ENCODE data around the gene MLLT1. TPM values are rescaled to one million over a fixed set of nuclear protein-coding genes. Genes with fewer than 3 reads are reported as not detected.

The MLLT1 gene
- total RNA-seq, 4 donors from 2014 or later, result 13.9 to 37.7 (median 24.4) TPM

- TF ChIP-seq CTCF (IDR thresholded peaks at IDR 0.05 in 4 of 5, conservative IDR thresholded peaks at IDR 0.05 in 1 of 5), result no peak
- no peak for TF ChIP-seq POLR2A (IDR thresholded peaks at IDR 0.05)
- H3K36me3 ChIP-seq, result peaks cover 0 to 24% of the 10 kb centered on the region in 2 donors
- H3K4me3 ChIP-seq, result no peak overlapping the region
- ATAC-seq (no peak), DNase-seq (no peak)
- no peaks in the 10 kb centered on the region for H3K9me3 ChIP-seq
- H3K27ac ChIP-seq, result no peak overlapping the region
- no peaks in the 10 kb centered on the region for H3K27me3 ChIP-seq
- intact Hi-C loops (cut with DNase I; ENCODE audit: low total_unique reads), result loop anchor here (10.0 kb wide), 1 partner anchor 211 kb away; the partner anchor contains the start of gene KHSRP
- peaks cover 4 to 9% of the 10 kb centered on the region in 2 donors for H3K4me1 ChIP-seq
- in situ Hi-C loops (cut with MboI; ENCODE audit: low sequenced_read_pairs in 4 of 4), result no loop called here
These were observed 65.8 kb downstream of the MLLT1 start for GRCh38 chr19:6213696-6214641.

- Histone ChIP-seq H3K36me3 (peaks cover 0 to 24% of the 10 kb centered on the region in 2 donors), H3K27me3 (no peaks in the 10 kb centered on the region), H3K9me3 (no peaks in the 10 kb centered on the region), H3K4me3 (no peak overlapping the region), H3K27ac (no peak overlapping the region), H3K4me1 (peaks cover 0 to 1% of the 10 kb centered on the region in 2 donors)
- ATAC-seq (no peak), DNase-seq (no peak)
- in situ Hi-C loops (cut with MboI; ENCODE audit: low sequenced_read_pairs in 4 of 4), result no loop called here
- TF ChIP-seq POLR2A (IDR thresholded peaks at IDR 0.05) (no peak), CTCF (IDR thresholded peaks at IDR 0.05 in 4 of 5, conservative IDR thresholded peaks at IDR 0.05 in 1 of 5) (no peak)
- intact Hi-C loops (cut with DNase I; ENCODE audit: low total_unique reads), result loop anchor here (10.0 kb wide), 1 partner anchor 212 kb away; the partner anchor contains the start of gene KHSRP
These were observed 66.5 kb downstream of the MLLT1 start for GRCh38 chr19:6213266-6213595.

- Histone ChIP-seq H3K4me3 (no peak overlapping the region), H3K27me3 (no peaks in the 10 kb centered on the region), H3K4me1 (no peaks in the 10 kb centered on the region), H3K9me3 (no peaks in the 10 kb centered on the region), H3K27ac (no peak overlapping the region), H3K36me3 (peaks cover 0 to 22% of the 10 kb centered on the region in 2 donors)
- in situ Hi-C loops (cut with MboI; ENCODE audit: low sequenced_read_pairs in 4 of 4) (no loop called here), intact Hi-C loops (cut with DNase I; ENCODE audit: low total_unique reads) (loop anchor here (10.0 kb wide), 1 partner anchor 212 kb away; the partner anchor contains the start of gene KHSRP)
- peak in 1 of 2 donors; percentile 9 for DNase-seq
- TF ChIP-seq POLR2A (IDR thresholded peaks at IDR 0.05), result no peak
- no peak for TF ChIP-seq CTCF (IDR thresholded peaks at IDR 0.05 in 4 of 5, conservative IDR thresholded peaks at IDR 0.05 in 1 of 5)
- no peak for ATAC-seq
These were observed 67.1 kb downstream of the MLLT1 start for GRCh38 chr19:6212403-6213265.

- ATAC-seq (no peak), DNase-seq (no peak)
- no peaks in the 10 kb centered on the region for H3K9me3 ChIP-seq
- peaks cover 0 to 17% of the 10 kb centered on the region in 2 donors for H3K36me3 ChIP-seq
- in situ Hi-C loops (cut with MboI; ENCODE audit: low sequenced_read_pairs in 4 of 4), result no loop called here
- H3K27ac ChIP-seq, result no peak overlapping the region
- no peaks in the 10 kb centered on the region for H3K27me3 ChIP-seq
- H3K4me1 ChIP-seq, result no peaks in the 10 kb centered on the region
- TF ChIP-seq CTCF (IDR thresholded peaks at IDR 0.05 in 4 of 5, conservative IDR thresholded peaks at IDR 0.05 in 1 of 5) (no peak), POLR2A (IDR thresholded peaks at IDR 0.05) (no peak)
- intact Hi-C loops (cut with DNase I; ENCODE audit: low total_unique reads), result loop anchor here (10.0 kb wide), 1 partner anchor 213 kb away; the partner anchor contains the start of gene KHSRP
- no peak overlapping the region for H3K4me3 ChIP-seq
These were observed 68.0 kb downstream of the MLLT1 start for GRCh38 chr19:6211632-6212402.

Data from gastrocnemius medialis (tissue), 4 donors.